Femur (tissue), 1 donor: ENCODE measurements around the gene C1QTNF12.

Experiments used
- DNase-seq: peaks from one replicate; pipeline ENCODE4 v3.0.0-alpha.2; 2017

Gene C1QTNF12

DNA sequence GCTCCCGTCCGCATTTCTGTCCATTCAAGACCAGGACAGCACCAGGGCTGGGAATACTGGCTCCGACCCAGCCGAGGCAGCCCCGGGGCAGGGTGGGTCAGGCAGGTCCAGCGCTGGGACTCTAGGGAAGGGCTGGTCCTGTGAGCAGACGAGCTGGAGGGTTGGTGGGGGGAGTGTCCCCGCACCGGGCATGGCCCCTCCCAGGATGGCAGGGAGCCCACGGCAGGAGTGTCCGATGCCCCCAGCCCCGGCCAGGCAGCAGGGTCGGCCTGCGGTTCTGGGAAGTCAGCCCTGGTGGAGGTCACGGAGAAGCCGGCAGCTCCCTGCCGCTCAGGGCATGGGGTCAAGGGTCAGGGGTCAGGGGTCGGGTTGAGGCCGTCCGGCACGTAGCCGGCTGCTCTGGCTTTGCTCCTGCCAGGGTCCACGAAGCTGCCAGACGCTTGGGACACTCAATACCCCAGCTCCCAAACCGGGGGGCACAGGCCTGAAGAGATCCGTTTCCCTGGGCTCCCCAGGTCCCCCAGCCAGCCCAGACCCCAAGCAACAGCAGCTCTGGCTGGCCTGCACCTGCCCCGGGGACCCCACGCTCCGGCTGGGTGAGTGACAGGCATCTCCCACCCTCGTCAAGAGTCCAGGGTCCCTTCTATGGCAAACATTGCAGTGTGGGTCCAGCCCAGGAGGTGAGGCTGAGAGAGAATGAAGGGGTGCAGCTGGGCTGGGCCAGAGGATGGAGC, 6.7 kb downstream of the C1QTNF12 start:
- no peak for DNase-seq

DNA sequence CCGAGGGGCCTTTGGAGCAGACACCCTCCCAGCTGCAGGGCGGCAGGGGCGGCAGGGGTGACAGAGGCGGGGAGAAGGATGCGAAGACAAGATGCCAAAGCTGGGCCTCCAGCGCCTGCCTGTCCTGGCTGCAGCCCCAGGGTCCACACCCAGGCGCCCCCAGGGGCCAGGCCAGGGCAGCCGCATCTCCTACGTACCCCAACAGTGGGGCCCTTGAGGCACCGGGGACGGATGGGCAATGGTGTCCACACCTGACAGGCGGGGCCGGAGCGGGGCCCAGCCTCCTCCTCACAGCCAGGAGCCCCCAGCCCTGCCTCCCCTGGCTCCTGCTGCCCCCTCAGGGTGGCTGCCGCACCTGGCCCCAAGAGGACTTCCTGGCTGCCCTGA, 7.3 kb downstream of the C1QTNF12 start:
- no peak for DNase-seq

DNA sequence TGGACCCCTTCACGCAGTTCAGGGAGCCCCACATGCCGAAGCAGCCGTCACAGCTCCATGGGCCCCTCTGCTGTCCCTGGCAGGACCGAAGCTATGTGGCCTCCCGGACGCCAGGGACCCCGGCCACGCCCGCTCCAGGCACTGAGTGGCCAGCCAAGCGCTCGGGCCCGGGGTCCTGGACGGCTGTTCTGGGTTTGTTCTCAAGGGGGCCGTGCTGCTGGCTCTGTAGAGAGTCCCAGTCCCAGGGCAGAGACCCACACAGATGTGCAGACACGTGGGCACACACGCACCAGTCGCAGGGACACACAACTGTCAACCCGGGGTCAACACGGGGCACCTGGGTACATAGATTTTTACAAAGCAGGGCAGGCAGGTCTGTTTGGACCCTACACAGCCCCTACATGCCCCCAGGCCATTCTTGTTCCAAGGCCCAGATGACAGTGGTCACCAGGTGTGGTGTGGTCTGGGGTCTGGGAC, 7.8 kb downstream of the C1QTNF12 start:
- no peak for DNase-seq

DNA sequence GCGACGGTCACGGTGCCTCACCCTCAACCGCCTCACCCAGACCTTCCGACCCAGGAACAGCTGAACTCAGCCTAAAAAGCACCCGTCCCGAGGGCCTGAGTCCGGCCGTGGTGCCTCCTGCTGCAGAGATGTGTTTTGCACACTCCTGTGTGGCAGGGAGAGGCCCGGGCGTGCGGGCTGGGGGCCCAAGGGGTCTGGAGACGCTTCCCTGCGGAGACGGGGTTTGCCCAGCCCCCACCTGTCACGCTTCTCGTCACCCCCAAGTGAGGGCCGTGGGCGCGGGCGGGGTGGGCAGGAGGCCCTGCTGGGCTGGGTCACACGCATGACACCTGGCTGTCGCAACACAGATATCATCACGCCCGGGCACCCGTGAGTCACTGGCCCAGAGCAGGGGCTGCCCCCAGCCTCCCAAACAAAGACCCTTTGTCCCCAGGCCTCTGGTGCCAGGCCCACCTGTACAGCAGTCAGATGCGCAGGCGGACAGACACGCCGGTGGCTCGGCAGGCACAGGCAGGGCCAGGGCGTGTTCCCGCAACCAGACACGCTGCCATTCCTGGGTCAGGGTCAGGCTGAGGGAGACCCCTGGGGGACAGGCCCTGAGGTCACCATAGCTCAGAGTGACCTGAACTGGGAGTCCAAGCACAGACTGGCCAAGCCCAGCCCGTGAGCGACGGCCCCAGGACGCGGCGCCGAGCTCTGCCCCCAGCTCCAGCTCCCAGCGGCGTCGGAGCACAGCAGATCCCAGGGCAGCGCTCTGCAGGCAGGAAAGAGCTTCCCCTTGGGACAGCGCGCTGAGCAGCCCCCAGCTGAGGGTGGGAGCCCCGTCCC, 8.4 kb downstream of the C1QTNF12 start:
- no peak for DNase-seq

DNA sequence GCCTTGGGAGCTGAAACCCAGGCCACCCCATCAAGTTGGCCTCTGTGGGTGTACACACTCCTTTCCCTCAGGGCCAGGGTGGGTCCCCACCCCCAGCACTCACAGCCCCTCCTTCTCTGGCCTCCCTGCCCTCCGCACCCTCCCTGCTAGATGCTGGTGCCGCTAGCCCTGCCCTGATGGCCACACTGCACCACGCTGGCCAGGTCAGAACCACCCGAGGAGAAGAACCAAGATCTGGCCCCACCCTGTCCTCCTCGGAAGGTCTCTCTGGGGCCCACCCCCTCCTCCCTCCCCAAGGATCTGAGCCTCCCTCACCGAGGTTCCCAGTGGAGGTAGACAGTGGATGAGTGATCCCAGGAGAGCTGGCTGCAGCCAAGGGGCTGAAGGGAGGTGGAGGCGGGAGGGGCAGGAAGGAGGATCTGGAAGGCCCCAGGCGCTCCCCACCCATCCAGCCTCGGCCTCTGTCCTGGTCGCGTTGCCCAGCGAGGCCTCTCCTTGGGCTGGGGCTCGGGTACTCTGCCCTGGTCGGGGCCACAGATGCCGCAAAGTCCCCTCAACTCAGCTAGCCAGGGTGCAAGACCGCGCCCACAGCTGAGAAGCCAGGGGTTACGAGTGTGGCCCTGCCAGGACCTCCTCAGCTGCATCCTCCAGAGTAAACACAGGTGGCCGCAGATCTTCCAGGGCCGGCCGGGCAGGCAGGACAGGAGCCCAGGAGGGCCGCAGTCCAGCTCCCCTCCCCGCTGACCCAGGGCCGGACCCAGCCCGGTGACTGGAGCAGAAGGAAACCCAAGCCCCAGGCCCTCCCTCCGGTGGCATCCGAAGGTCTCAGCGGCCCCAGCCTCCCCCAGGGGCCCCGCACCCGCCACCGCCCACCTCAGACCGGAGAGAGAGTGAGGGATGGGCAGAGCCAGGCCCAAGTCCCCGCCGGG, 9.3 kb downstream of the C1QTNF12 start:
- DNase-seq = no peak

DNA sequence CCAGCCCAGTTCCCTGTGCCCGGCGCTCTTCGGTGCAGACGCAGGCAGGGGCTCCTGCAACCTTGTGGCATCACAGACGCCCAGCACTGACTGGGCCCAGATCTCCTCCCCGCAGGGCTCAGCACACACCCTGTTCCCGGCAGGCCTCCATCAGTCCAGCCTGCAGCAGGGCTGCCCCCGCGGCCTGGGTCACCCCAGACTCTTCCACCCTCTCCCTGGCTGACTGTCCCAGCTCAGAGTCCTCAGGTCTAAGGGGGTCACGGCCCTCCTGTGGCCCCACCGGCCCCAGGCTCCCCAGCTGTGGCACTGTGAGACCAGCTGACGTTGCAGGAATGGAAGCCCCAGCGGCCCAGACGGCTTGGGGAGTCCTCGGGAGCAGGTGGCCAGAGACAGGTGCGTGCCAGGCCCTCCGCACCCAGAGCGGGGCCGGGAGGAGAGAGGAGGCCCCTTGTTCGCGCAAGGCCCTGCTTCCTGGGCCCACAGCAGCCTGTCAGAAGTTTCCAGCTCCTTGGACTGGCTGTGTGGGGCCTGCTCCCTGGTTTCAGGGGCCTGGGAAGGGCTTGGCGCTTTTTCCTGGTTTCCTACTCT, 10.3 kb downstream of the C1QTNF12 start:
- DNase-seq = no peak

DNA sequence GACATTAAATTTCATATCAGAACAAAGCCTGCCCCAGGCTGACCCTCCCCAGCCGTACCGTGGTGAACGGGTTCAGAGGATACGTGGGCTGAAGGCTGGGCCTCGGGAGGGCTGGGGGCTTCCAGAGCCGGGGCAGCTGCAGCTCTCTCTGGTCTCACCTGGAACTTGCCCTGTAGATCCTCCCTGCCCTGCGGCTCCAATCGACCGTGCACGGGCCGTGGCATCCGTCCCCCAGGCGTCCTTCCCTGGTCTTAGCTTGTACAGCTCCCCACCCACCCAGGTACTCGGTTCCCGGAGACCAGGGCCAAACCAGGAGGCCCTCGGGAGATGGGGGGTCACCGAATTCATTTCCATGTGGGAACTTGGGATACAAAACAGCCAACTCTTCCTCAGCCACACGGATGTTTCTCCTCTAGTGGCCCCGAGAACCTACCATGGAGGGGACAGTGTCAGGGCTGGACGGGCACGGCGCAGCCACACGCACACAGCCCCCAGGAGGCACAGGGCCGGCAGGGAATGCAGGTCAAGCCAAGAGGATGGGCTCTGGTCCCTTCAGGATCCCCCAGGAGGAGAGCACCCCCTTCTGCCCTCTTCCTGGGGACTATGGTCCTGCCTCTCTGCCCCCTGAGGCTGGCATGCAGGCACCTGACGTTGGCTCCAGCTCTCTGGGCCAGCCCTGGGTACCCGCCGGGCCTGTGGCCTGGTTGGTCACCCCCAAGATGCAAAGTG, 11.3 kb downstream of the C1QTNF12 start:
- DNase-seq = no peak

DNA sequence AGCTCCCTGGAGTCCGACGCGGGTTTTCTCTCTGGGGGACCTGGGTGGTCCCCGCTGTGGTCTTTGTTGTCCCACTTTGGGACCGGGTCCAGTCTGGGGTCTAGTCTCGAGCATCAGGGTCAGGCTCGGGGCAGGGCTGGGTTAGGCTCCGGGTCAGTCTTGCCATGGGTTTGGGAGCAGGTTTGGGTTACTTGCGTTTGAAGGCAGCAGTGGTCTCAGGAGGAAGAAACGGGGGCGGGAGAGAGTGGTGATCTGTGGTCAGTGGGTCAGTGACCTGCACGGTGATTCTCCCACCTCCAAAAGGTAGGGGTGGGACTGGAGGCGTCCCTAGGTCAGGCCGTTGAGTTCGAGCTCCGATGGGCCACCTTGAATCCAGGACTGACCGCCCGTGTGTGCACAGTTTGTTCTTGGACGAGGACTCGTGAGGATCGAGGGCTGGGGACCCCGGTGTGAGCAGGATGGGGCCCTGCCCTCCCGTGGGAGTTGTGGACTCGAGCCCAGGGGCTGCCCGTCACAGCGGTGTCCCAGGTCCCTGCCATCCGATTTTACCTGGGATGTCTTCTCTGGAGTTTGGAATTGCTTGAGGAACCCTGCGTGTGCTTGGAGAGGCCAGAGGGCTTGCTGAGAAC, 12.2 kb downstream of the C1QTNF12 start:
- DNase-seq = no peak

DNA sequence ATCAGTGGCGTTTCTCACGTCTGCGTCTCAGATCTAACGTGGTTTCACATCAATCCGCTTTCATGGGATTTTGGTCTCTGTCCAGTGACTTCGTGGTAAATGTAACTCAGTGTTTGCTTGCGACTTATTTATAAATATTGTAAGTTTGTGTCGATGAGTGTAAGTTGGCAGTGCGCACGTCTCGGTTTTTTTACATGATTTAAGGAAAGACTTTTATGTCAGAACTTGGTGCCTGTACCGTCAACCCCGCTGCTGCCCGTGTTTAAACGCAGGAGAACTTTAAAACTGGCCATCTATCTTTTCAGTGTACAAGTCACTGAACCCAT, 13.0 kb downstream of the C1QTNF12 start:
- DNase-seq = no peak

DNA sequence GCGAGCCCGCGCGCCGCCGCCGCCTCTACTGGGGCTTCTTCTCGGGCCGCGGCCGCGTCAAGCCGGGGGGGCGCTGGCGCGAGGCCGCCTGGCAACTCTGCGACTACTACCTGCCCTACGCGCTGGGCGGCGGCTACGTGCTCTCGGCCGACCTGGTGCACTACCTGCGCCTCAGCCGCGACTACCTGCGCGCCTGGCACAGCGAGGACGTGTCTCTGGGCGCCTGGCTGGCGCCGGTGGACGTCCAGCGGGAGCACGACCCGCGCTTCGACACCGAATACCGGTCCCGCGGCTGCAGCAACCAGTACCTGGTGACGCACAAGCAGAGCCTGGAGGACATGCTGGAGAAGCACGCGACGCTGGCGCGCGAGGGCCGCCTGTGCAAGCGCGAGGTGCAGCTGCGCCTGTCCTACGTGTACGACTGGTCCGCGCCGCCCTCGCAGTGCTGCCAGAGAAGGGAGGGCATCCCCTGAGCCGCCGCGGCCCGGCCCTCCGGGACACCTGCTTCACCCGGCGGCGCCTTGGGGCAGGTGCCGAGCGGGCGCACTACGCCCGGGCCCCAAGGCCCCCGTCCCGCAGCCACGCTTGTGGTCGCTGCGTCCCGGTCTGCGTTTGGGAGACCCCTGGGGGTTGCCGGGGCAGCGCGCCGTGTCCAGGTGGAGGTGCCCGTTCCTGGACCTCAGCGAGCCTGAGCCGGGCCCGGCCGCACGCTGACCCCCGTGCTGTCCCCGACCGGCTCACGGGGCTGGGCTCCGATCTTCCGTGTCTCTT, 13.5 kb downstream of the C1QTNF12 start:
- no peak for DNase-seq

DNA sequence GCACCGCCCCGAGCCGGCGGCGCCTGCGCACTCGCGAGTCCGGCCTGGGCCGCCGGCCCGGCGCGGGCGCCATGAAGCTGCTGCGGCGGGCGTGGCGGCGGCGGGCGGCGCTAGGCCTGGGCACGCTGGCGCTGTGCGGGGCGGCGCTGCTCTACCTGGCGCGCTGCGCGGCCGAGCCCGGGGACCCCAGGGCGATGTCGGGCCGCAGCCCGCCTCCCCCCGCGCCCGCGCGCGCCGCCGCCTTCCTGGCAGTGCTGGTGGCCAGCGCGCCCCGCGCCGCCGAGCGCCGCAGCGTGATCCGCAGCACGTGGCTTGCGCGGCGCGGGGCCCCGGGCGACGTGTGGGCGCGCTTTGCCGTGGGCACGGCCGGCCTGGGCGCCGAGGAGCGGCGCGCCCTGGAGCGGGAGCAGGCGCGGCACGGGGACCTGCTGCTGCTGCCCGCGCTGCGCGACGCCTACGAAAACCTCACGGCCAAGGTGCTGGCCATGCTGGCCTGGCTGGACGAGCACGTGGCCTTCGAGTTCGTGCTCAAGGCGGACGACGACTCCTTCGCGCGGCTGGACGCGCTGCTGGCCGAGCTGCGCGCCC, 14.2 kb downstream of the C1QTNF12 start, which contains the start of gene B3GALT6:
Gene B3GALT6 (plus strand): TSS at position 30 of the 588 bp plus-strand sequence. CDS start 42 bp downstream, at position 72.
- no peak for DNase-seq

DNA sequence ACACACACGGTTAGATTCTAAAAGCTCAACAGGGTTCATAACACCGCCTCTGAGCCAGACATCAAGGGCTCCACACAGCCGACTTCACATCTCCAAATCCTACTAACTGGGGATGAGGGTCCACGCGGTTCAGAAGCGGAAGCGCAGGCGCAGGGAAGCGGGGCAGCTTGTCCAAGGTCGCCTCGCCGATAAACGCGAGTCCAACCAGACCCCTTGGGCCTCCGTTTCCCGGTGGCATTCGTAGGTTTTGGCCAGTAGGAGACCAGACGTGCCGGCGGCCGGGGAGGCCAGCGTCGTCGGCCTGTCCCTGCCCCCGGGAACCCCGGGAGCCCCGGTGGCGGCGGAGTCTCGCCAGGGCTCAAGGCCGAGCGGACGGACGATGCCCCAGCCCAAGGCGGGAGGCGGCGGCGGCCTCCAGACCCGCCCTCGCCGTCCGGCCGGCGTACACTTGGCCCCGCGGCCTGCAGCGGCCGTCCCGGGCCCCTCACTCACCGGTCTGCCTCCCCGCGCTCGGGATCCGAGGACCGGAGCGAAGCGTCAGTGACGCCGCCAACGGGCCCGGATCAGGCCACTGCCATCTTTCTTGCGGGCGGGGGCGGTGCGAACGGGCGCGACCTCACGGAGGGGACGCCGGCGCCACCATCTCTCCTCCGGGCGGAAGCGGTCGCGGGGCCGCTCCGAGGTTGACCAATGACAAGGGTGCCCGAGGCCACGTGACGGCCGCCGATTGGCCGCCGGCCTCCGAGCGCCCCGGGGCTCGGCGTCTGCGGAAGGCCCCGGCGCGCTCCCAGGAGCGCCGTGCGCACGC, 14.9 kb downstream of the C1QTNF12 start, which contains the start of gene SDF4:
Gene SDF4 (minus strand): TSS at position 602 of the 808 bp plus-strand sequence. CDS start 3,229 bp downstream, outside the sequence.
- peak; percentile 97 for DNase-seq

DNA sequence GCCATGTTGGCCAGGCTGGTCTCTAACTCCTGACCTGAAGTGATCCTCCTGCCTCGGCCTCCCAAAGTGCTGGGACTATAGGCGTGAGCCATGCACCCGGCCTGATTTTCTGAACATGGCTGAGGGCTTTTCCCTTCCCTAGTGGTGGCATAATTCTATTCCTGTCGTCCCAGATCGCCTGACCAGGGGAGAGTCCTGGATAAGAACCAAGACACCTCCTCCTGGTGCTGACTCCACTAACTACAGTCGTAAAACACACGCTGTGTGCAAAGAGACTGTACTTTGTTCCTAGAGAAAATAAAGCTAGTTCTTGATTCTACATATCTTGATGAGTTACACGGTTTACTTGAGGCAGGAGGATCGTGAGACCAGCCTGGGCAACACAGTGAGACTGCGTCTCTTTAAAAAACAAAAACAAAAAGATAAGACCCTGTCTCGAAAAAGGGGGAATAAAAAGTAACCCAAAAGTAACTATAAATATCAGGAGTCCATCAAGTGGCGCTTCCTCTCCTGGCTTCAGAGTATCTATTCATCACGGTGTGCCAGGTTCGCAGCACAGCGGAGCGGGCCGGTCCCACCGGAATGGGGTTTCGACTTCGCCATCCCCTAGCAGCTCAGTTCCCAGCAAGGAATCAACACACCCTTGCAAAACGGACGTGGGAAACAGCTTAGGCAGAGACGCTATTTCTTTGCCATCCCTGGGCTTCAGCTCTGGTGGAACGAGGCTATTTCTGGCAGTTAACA, 15.7 kb downstream of the C1QTNF12 start:
- DNase-seq = no peak

DNA sequence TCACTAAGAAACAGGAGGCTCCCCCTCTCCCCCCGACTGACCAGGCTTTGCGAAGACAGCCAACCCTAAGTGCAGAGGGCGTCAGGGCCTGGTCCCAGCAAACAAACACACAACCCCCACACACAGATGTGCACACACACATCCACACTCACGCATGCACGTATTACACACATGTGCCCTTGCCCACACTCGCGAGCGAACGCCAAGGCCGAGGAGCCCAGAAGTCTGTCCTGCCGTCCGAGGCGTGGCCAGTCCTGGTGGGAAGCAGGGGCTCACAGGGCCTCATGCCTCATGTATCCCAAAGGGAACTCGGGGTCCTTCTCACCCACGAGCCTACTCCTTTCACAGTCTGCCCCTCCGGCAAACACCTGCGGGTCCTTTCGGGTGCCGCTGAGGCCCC, 16.8 kb downstream of the C1QTNF12 start:
- no peak for DNase-seq

DNA sequence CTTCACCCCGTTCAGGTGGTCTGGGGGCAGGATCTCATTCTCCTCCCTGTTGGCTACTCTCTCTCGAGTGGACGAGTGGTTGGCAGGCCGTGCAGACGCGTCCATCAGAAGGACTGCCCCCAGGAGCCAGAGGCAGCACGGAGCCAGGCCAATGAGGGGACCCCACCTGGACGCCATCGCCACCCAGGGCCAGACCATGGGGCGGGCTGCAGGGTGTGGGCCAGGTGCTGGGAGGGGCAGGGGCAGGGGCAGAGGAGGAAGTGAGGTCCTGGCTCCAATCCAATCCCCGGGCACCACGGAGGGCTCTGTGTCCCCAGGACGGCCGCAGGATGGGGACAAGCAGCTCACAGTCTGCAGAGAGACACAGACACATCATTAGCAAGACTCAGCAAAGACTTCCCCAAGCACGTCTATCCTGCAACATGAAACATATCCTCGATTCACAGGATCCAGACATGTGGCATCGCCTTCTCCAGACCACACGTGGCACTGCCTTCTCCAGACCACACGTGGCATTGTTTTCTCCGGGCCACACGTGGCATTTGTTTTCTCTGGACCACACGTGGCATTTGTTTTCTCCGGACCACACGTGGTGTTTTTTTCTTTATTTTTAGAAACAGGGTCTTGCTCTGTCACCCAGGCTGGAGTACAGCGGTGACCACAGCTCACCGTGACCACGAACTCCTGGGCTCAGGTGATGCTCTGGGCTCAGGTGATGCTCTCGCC, 17.8 kb downstream of the C1QTNF12 start:
- no peak for DNase-seq

DNA sequence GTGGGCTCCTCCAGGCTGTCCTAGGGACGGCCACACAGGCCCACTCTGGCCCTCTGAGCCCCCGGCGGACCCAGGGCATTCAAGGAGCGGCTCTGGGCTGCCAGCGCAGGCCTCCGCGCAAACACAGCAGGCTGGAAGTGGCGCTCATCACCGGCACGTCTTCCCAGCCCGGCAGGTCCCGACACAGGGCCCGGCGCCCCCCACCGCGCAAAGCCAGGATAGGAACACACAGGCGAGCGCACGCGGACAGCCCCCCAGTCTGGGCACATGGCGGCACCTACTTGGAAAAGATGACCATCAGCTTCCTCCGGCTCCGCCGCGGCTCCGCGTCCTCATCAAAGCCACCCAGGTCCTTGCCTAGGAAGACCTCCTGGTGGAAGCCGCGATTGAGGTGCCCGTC, 18.3 kb downstream of the C1QTNF12 start:
- DNase-seq = no peak

DNA sequence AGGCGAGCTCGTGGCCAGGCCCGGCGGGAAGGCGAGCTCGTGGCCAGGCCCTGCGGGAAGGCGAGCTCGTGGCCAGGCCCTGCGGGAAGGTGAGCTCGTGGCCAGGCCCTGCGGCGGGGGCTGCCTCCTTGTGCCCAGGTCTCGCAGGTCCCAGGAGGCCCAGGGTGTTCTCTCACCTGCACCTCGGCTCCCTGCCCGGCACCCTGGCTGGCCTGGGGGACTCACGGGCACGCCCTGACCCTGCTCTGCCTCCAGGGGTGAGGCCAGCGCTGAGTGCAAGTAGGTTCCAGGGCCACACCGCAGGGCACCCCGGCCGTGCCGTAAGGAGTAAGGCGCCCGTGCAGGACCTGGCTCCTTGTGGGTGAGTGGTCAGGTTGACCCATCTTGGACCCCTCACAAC, 19.1 kb downstream of the C1QTNF12 start:
- DNase-seq = no peak
